Uterus (tissue), 4 donors: ENCODE results near the gene TBC1D1. TPM values are rescaled to one million over a fixed set of nuclear protein-coding genes. Genes with fewer than 3 reads are reported as not detected.

Experiments used
- DNase-seq, 2 donors: peaks; one replicate each; pipeline ENCODE4 v3.0.0-alpha.2; 2019 to 2020
- H3K27ac ChIP-seq, 2 donors: fragments of 200-600 bp; sonication (generic); 1 replicate in 1 of 2; 2 replicates in 1 of 2; pipeline ENCODE4 v1.5.1; 2016 to 2018
- H3K27me3 ChIP-seq, 2 donors: fragments of 200-600 bp; sonication (generic); one replicate each; pipeline ENCODE4 v1.5.1; 2018 to 2019; ENCODE audit warnings: control low read depth in 1 of 2
- H3K36me3 ChIP-seq, 2 donors: fragments of 200-600 bp; sonication (generic); one replicate each; pipeline ENCODE4 v1.5.1; 2019; ENCODE audit warnings: control low read depth in 1 of 2
- H3K4me1 ChIP-seq, 2 donors: fragments of 200-600 bp; sonication (generic); one replicate each; pipeline ENCODE4 v1.5.1; 2018 to 2019; ENCODE audit warnings: control low read depth in 1 of 2
- H3K4me3 ChIP-seq, 2 donors: fragments of 200-600 bp; sonication (generic); 1 replicate in 1 of 2; 2 replicates in 1 of 2; pipeline ENCODE4 v1.5.1; 2018 to 2019; ENCODE audit warnings: mild to moderate bottlenecking in 1 of 2
- H3K9me3 ChIP-seq, 2 donors: fragments of 200-600 bp; sonication (generic); one replicate each; pipeline ENCODE4 v1.5.1; 2019; ENCODE audit warnings: control low read depth in 1 of 2
- POLR2A ChIP-seq, 2 donors: fragments of 450-650 bp; IDR thresholded peaks; one replicate each; pipeline ENCODE4 v1.6.1; 2016; ENCODE audit warnings: antibody characterized with exemption in 2 of 2, mild to moderate bottlenecking in 1 of 2, moderate library complexity in 1 of 2
- intact Hi-C: fragments of 100-400 bp; cut with DNase I; formaldehyde crosslinking; loops from one replicate; pipeline ENCODE4 v1.15.1; 2023; ENCODE audit warnings: low total_unique reads
- total RNA-seq, 4 donors: library from RNA; depleted of rRNA in 3 of 4; stranded (reverse); fragments of >200 nt in 3 of 4; gene quantifications; one replicate each; pipeline versions ENCODE4 v1.1.0 to v1.2.4, GENCODE V29; 2014 to 2023
- TF ChIP-seq, protein P1 (sequence below), 4 experiments: fragments of 200-600 bp in 2 of 4; fragments of 450-650 bp in 2 of 4; sonication (generic) in 2 of 4; IDR thresholded peaks; one replicate each; pipeline ENCODE4 v1.5.1; 2016 to 2019; ENCODE audit warnings: antibody characterized with exemption in 4 of 4, mild to moderate bottlenecking in 2 of 4, moderate library complexity in 1 of 4
- donor health status: DM: yes; HTN: yes; CAD: no.

The TBC1D1 gene
- total RNA-seq, 4 donors from 2014 or later = 172 to 402 (median 236) TPM

DNA sequence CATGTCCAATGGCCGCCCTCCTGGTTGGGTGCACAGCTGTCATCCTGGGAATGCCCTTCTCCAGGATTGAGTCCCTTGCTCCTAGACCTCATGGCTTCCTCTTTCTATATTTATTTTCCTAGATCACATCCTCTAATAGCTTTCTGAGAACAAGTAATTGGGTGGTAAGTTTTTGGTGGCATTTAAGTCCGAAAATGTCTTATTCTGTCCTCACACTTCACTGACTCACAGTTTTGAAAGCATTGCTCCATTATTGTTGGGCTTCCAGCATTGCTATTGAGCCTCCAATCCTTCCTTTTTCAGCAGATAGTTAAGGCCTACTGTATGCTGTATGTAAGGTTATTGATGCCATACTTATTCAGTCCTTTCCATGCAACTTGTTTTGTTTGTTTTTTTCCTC is 38.5 kb upstream of the TBC1D1 start:
- H3K9me3 ChIP-seq = no peaks in the 10 kb centered on the region
- intact Hi-C loops = no loop called here
- TF ChIP-seq POLR2A (IDR thresholded peaks at IDR 0.05) = no peak
- TF ChIP-seq, protein P1, sequence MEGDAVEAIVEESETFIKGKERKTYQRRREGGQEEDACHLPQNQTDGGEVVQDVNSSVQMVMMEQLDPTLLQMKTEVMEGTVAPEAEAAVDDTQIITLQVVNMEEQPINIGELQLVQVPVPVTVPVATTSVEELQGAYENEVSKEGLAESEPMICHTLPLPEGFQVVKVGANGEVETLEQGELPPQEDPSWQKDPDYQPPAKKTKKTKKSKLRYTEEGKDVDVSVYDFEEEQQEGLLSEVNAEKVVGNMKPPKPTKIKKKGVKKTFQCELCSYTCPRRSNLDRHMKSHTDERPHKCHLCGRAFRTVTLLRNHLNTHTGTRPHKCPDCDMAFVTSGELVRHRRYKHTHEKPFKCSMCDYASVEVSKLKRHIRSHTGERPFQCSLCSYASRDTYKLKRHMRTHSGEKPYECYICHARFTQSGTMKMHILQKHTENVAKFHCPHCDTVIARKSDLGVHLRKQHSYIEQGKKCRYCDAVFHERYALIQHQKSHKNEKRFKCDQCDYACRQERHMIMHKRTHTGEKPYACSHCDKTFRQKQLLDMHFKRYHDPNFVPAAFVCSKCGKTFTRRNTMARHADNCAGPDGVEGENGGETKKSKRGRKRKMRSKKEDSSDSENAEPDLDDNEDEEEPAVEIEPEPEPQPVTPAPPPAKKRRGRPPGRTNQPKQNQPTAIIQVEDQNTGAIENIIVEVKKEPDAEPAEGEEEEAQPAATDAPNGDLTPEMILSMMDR (IDR thresholded peaks at IDR 0.05) = no peak
- DNase-seq = no peak
- H3K27ac ChIP-seq = no peak overlapping the region
- H3K36me3 ChIP-seq = no peaks in the 10 kb centered on the region
- H3K4me3 ChIP-seq = no peak overlapping the region
- no peaks in the 10 kb centered on the region for H3K4me1 ChIP-seq
- H3K27me3 ChIP-seq = no peaks in the 10 kb centered on the region

DNA sequence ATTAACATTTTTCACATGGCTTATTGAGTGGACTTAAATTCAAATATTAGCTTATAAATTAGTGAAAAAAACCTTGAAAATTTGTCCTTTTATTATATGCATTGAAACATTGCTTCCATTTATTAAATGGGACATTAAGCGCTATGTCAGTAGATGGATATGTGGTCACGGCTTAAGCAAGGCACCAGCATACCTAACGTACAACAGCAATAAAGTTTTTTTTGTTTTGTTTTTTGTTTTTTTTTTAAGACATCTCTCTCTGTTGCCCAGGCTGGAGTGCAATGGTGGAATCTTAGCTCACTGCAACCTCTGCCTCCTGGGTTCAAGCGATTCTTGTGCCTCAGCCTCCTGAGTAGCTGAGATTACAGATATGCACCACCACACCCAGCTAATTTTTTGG is 32.8 kb upstream of the TBC1D1 start:
- Histone ChIP-seq H3K9me3 (no peaks in the 10 kb centered on the region), H3K4me1 (no peaks in the 10 kb centered on the region), H3K36me3 (peaks cover 0 to 3% of the 10 kb centered on the region in 2 donors), H3K27me3 (no peaks in the 10 kb centered on the region), H3K4me3 (no peak overlapping the region), H3K27ac (no peak overlapping the region)
- intact Hi-C loops = no loop called here
- no peak for TF ChIP-seq POLR2A (IDR thresholded peaks at IDR 0.05)
- TF ChIP-seq, protein P1 (IDR thresholded peaks at IDR 0.05) = no peak
- DNase-seq = no peak

DNA sequence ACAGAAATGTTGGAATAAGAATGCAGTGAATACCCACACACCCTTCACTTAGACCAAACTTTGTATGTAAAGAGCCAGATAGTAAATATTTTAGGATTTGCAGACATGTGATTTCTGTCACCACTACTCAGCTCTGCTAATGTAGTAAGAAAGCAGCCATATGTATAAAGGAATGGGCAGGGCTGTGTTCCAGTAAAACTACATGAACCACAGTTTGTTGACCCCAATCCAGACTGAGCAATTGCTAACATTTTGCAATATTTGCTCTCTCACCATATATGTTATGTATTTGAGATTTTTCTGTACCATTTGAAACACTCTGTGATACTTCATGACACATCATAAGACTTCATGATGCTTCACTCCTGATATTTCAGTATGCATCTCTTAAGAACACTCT is 32.0 kb upstream of the TBC1D1 start:
- Histone ChIP-seq H3K9me3 (no peaks in the 10 kb centered on the region), H3K4me3 (no peak overlapping the region), H3K36me3 (peaks cover 0 to 3% of the 10 kb centered on the region in 2 donors), H3K4me1 (no peaks in the 10 kb centered on the region), H3K27ac (no peak overlapping the region), H3K27me3 (no peaks in the 10 kb centered on the region)
- intact Hi-C loops = no loop called here
- no peak for DNase-seq
- TF ChIP-seq, protein P1 (IDR thresholded peaks at IDR 0.05) = no peak
- TF ChIP-seq POLR2A (IDR thresholded peaks at IDR 0.05) = no peak

DNA sequence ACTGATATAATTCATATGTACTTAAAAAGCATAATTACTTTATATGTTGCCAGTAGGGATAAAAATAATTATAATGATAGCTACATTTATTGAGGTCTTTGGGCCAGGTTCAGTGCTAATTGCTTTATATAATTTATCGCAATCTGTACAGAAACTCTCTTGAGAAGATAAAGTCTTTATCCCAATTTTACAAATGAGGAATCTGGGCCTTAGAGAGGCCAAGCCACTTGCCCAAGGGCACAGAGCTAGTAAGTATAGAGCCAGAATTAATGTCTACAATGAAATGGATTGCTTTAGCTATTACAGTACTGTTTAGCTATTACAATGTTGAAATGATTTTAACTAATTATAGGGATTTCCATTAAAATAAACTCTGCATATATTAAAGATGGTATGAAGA is 30.6 kb upstream of the TBC1D1 start:
- no peak overlapping the region for H3K4me3 ChIP-seq
- no peaks in the 10 kb centered on the region for H3K4me1 ChIP-seq
- H3K27me3 ChIP-seq = no peaks in the 10 kb centered on the region
- no peaks in the 10 kb centered on the region for H3K9me3 ChIP-seq
- TF ChIP-seq POLR2A (IDR thresholded peaks at IDR 0.05) = no peak
- TF ChIP-seq, protein P1 (IDR thresholded peaks at IDR 0.05) = no peak
- H3K27ac ChIP-seq = no peak overlapping the region
- no peak for DNase-seq
- intact Hi-C loops = no loop called here
- H3K36me3 ChIP-seq = peaks cover 0 to 3% of the 10 kb centered on the region in 2 donors

DNA sequence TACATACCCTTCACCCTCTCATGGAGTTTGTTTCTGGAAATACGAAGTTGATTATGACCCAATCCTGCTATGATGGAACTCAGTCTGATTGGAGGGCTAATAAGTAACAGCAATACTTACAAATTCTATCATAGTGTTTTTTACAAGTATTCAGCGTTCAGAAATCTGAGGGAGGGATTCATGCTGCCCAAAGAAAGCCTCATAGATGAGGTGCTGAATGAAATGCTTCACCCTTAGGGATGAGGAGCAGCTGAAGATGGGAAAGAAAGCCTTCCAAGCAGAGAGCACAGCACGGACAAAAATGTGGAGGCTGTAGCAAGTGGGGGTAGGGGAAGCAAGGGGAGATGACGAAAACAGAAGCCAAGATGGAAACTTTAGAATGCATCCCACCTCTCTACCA is 27.9 kb upstream of the TBC1D1 start:
- intact Hi-C loops = no loop called here
- H3K27me3 ChIP-seq = no peaks in the 10 kb centered on the region

More for the DNA sequence above, 27.9 kb upstream of the TBC1D1 start:
- Histone ChIP-seq H3K27ac (no peak overlapping the region), H3K4me3 (no peak overlapping the region), H3K9me3 (no peaks in the 10 kb centered on the region), H3K4me1 (no peaks in the 10 kb centered on the region), H3K36me3 (peaks cover 0 to under 1% of the 10 kb centered on the region in 2 donors)
- TF ChIP-seq, protein P1 (IDR thresholded peaks at IDR 0.05) = no peak
- no peak for TF ChIP-seq POLR2A (IDR thresholded peaks at IDR 0.05)
- no peak for DNase-seq
